Neural progenitor cell (in vitro differentiated cells): Measurements from ENCODE around the gene NOXA1.

Experiments
- EZH2 ChIP-seq: fragments of 200-600 bp; sonication (generic); IDR thresholded peaks from 2 replicates; pipeline ENCODE4 v1.6.1; 2017; ENCODE audit warnings: antibody characterized with exemption, mild to moderate bottlenecking, moderate library complexity
- EZH2phosphoT487 ChIP-seq: fragments of 200-600 bp; sonication (generic); IDR thresholded peaks from 2 replicates; pipeline ENCODE4 v1.6.1; 2017; ENCODE audit warnings: antibody characterized with exemption
- TF ChIP-seq, protein P1 (sequence below): fragments of 200-600 bp; sonication (generic); IDR thresholded peaks from 2 replicates; pipeline ENCODE4 v1.5.1; 2017; ENCODE audit warnings: antibody characterized with exemption, mild to moderate bottlenecking

DNA sequence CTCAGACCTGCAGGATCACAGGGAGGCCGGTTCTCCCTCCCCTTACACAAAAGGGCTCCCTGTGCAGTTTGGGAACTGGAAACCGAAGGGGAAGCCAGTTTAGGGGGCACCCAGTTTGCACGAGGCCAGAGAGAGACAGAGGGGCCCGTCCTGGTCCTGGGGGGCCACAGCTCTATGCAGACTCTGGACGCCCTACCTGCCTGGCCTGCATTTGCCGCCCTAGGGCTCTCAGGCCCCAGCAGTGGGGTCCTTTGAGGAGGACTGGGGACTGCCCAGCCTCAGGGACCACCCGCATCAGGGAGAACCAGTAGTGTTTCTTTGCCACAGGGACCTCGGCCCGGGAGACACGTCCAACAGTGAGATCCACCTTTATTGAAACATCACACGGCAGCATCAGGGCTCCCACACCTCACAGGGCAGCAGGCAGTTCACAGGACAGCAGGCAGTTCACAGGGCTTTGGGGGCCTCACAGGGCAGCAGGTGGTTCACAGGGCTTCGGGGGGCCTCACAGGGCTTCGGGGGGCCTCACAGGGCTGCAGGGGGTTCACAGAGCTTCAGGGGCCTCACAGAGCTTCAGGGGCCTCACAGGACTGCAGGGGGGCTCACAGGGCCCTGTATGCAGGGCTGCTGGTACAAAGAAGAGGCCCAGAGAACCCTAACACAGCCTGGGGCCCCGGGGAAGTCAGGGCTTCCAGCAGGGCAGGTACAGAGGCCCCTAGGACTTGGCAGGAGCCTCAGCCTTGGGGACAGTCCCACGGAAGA, 36.6 kb downstream of the NOXA1 start:
- TF ChIP-seq, protein P1, sequence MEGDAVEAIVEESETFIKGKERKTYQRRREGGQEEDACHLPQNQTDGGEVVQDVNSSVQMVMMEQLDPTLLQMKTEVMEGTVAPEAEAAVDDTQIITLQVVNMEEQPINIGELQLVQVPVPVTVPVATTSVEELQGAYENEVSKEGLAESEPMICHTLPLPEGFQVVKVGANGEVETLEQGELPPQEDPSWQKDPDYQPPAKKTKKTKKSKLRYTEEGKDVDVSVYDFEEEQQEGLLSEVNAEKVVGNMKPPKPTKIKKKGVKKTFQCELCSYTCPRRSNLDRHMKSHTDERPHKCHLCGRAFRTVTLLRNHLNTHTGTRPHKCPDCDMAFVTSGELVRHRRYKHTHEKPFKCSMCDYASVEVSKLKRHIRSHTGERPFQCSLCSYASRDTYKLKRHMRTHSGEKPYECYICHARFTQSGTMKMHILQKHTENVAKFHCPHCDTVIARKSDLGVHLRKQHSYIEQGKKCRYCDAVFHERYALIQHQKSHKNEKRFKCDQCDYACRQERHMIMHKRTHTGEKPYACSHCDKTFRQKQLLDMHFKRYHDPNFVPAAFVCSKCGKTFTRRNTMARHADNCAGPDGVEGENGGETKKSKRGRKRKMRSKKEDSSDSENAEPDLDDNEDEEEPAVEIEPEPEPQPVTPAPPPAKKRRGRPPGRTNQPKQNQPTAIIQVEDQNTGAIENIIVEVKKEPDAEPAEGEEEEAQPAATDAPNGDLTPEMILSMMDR, result no peak
- TF ChIP-seq EZH2phosphoT487 (no peak), EZH2 (no peak)
